WTC11 (cell line): ENCODE measurements around the gene DNPEP.

Source experiments
- ATF1 ChIP-seq: sonication (generic); formaldehyde crosslinking; IDR thresholded peaks from 2 replicates; pipeline ENCODE4 v1.8.1; 2023; ENCODE audit warnings: mild to moderate bottlenecking, moderate library complexity, missing genetic modification reagents
- FOXK1 ChIP-seq: sonication (generic); formaldehyde crosslinking; IDR thresholded peaks from 2 replicates; pipeline ENCODE4 v1.8.0; 2022; ENCODE audit warnings: mild to moderate bottlenecking, moderate library complexity, missing genetic modification reagents
- GABPB1 ChIP-seq: sonication (generic); formaldehyde crosslinking; IDR thresholded peaks from 2 replicates; pipeline ENCODE4 v1.8.1; 2023; ENCODE audit warnings: mild to moderate bottlenecking, missing genetic modification reagents
- RELA ChIP-seq: sonication (generic); formaldehyde crosslinking; IDR thresholded peaks from 2 replicates; pipeline ENCODE4 v1.8.1; 2022; ENCODE audit warnings: missing genetic modification reagents, mild to moderate bottlenecking, borderline replicate concordance
- ZNF138 ChIP-seq: sonication (generic); formaldehyde crosslinking; conservative IDR thresholded peaks from 2 replicates; pipeline ENCODE4 v1.8.1; 2022; ENCODE audit warnings: mild to moderate bottlenecking, moderate library complexity, missing genetic modification reagents
- TF ChIP-seq, protein P1 (sequence below): fragments of 200-600 bp; IDR thresholded peaks from 2 replicates; pipeline ENCODE4 v1.8.0; 2022; ENCODE audit warnings: antibody characterized with exemption
- TF ChIP-seq, protein P2 (sequence below): sonication (generic); formaldehyde crosslinking; IDR thresholded peaks from 2 replicates; pipeline ENCODE4 v1.8.1; 2023; ENCODE audit warnings: mild to moderate bottlenecking, missing genetic modification reagents, moderate library complexity
- TF ChIP-seq, protein P3 (sequence below): sonication (generic); formaldehyde crosslinking; conservative IDR thresholded peaks from 2 replicates; pipeline ENCODE4 v1.8.1; 2023; ENCODE audit warnings: mild to moderate bottlenecking, low read depth, missing genetic modification reagents, moderate library complexity
- TF ChIP-seq, protein P4 (sequence below): sonication (generic); formaldehyde crosslinking; IDR thresholded peaks from 2 replicates; pipeline ENCODE4 v1.8.1; 2022; ENCODE audit warnings: low read depth, missing genetic modification reagents, borderline replicate concordance

GRCh38 chr2:219392754-219393153, 5.0 kb upstream of the DNPEP start:
- TF ChIP-seq, protein P1, sequence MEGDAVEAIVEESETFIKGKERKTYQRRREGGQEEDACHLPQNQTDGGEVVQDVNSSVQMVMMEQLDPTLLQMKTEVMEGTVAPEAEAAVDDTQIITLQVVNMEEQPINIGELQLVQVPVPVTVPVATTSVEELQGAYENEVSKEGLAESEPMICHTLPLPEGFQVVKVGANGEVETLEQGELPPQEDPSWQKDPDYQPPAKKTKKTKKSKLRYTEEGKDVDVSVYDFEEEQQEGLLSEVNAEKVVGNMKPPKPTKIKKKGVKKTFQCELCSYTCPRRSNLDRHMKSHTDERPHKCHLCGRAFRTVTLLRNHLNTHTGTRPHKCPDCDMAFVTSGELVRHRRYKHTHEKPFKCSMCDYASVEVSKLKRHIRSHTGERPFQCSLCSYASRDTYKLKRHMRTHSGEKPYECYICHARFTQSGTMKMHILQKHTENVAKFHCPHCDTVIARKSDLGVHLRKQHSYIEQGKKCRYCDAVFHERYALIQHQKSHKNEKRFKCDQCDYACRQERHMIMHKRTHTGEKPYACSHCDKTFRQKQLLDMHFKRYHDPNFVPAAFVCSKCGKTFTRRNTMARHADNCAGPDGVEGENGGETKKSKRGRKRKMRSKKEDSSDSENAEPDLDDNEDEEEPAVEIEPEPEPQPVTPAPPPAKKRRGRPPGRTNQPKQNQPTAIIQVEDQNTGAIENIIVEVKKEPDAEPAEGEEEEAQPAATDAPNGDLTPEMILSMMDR = no peak
- TF ChIP-seq RELA (CRISPR knock-in tag) (no peak), ZNF138 (CRISPR knock-in tag) (no peak), ATF1 (no peak), FOXK1 (CRISPR knock-in tag) (no peak), GABPB1 (CRISPR knock-in tag) (no peak)
- TF ChIP-seq, protein P2, sequence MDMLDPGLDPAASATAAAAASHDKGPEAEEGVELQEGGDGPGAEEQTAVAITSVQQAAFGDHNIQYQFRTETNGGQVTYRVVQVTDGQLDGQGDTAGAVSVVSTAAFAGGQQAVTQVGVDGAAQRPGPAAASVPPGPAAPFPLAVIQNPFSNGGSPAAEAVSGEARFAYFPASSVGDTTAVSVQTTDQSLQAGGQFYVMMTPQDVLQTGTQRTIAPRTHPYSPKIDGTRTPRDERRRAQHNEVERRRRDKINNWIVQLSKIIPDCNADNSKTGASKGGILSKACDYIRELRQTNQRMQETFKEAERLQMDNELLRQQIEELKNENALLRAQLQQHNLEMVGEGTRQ (CRISPR knock-in tag) = no peak
- TF ChIP-seq, protein P3, sequence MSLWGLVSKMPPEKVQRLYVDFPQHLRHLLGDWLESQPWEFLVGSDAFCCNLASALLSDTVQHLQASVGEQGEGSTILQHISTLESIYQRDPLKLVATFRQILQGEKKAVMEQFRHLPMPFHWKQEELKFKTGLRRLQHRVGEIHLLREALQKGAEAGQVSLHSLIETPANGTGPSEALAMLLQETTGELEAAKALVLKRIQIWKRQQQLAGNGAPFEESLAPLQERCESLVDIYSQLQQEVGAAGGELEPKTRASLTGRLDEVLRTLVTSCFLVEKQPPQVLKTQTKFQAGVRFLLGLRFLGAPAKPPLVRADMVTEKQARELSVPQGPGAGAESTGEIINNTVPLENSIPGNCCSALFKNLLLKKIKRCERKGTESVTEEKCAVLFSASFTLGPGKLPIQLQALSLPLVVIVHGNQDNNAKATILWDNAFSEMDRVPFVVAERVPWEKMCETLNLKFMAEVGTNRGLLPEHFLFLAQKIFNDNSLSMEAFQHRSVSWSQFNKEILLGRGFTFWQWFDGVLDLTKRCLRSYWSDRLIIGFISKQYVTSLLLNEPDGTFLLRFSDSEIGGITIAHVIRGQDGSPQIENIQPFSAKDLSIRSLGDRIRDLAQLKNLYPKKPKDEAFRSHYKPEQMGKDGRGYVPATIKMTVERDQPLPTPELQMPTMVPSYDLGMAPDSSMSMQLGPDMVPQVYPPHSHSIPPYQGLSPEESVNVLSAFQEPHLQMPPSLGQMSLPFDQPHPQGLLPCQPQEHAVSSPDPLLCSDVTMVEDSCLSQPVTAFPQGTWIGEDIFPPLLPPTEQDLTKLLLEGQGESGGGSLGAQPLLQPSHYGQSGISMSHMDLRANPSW = no peak
- TF ChIP-seq, protein P4, sequence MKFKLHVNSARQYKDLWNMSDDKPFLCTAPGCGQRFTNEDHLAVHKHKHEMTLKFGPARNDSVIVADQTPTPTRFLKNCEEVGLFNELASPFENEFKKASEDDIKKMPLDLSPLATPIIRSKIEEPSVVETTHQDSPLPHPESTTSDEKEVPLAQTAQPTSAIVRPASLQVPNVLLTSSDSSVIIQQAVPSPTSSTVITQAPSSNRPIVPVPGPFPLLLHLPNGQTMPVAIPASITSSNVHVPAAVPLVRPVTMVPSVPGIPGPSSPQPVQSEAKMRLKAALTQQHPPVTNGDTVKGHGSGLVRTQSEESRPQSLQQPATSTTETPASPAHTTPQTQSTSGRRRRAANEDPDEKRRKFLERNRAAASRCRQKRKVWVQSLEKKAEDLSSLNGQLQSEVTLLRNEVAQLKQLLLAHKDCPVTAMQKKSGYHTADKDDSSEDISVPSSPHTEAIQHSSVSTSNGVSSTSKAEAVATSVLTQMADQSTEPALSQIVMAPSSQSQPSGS = no peak
